ENCODE results near the gene FAM13A.

Gene FAM13A

DNA sequence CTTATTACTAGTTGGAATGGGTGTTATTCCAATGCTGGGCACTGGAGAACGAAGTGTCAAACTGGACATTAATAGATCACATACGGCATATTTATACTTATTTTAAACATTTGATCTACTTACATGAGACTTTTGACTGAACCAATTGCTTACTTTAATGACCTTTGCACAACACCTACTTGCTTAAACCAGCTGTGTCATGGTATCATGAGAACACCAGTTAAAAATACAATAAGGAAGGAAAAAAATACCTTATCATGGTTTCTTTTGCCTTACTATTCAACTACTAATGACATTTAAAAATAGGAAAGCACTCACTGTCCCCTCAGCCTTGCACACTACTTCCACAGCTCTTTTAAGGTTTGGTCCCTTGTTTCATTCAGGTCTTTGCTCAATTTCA lies 146.9 kb downstream of the FAM13A start:
- TF ChIP-seq ZNF132 (tag by site-specific recombination; IDR thresholded peaks at IDR 0.05; ENCODE audit: borderline replicate concordance), result no peak
- TF ChIP-seq ZNF114 (tag by site-specific recombination; IDR thresholded peaks at IDR 0.05), result no peak
- TF ChIP-seq RBAK (tag by site-specific recombination; IDR thresholded peaks at IDR 0.05), result no peak
- no peak for TF ChIP-seq ZFP3 (tag by site-specific recombination; IDR thresholded peaks at IDR 0.05; ENCODE audit: low read depth)
- TF ChIP-seq ZNF391 (tag by site-specific recombination; IDR thresholded peaks at IDR 0.05; ENCODE audit: borderline replicate concordance, low read depth), result no peak
- TF ChIP-seq, protein P1, sequence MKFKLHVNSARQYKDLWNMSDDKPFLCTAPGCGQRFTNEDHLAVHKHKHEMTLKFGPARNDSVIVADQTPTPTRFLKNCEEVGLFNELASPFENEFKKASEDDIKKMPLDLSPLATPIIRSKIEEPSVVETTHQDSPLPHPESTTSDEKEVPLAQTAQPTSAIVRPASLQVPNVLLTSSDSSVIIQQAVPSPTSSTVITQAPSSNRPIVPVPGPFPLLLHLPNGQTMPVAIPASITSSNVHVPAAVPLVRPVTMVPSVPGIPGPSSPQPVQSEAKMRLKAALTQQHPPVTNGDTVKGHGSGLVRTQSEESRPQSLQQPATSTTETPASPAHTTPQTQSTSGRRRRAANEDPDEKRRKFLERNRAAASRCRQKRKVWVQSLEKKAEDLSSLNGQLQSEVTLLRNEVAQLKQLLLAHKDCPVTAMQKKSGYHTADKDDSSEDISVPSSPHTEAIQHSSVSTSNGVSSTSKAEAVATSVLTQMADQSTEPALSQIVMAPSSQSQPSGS (tag by site-specific recombination; IDR thresholded peaks at IDR 0.05; ENCODE audit: low read depth), result no peak
- TF ChIP-seq, protein P2, sequence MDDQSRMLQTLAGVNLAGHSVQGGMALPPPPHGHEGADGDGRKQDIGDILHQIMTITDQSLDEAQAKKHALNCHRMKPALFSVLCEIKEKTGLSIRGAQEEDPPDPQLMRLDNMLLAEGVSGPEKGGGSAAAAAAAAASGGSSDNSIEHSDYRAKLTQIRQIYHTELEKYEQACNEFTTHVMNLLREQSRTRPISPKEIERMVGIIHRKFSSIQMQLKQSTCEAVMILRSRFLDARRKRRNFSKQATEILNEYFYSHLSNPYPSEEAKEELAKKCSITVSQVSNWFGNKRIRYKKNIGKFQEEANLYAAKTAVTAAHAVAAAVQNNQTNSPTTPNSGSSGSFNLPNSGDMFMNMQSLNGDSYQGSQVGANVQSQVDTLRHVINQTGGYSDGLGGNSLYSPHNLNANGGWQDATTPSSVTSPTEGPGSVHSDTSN (CRISPR knock-in tag; IDR thresholded peaks at IDR 0.05), result no peak
- TF ChIP-seq ZSCAN16 (tag by site-specific recombination; IDR thresholded peaks at IDR 0.05), result no peak
- no peak for TF ChIP-seq ZNF514 (tag by site-specific recombination; IDR thresholded peaks at IDR 0.05)
- no peak for TF ChIP-seq ZFP41 (tag by site-specific recombination; IDR thresholded peaks at IDR 0.05; ENCODE audit: borderline replicate concordance)
- TF ChIP-seq, protein P3, sequence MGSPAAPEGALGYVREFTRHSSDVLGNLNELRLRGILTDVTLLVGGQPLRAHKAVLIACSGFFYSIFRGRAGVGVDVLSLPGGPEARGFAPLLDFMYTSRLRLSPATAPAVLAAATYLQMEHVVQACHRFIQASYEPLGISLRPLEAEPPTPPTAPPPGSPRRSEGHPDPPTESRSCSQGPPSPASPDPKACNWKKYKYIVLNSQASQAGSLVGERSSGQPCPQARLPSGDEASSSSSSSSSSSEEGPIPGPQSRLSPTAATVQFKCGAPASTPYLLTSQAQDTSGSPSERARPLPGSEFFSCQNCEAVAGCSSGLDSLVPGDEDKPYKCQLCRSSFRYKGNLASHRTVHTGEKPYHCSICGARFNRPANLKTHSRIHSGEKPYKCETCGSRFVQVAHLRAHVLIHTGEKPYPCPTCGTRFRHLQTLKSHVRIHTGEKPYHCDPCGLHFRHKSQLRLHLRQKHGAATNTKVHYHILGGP (tag by site-specific recombination; IDR thresholded peaks at IDR 0.05), result no peak
- TF ChIP-seq SETDB1 (IDR thresholded peaks at IDR 0.05; ENCODE audit: insufficient read length, low read length), result no peak
- no peak for TF ChIP-seq ZBTB17 (tag by site-specific recombination; IDR thresholded peaks at IDR 0.05)
- TF ChIP-seq ZNF692 (tag by site-specific recombination; IDR thresholded peaks at IDR 0.05), result no peak
- TF ChIP-seq AEBP2 (tag by site-specific recombination; IDR thresholded peaks at IDR 0.05; ENCODE audit: borderline replicate concordance), result no peak
- TF ChIP-seq ZNF169 (tag by site-specific recombination; IDR thresholded peaks at IDR 0.05), result no peak
- TF ChIP-seq KLF7 (tag by site-specific recombination; IDR thresholded peaks at IDR 0.05; ENCODE audit: borderline replicate concordance), result no peak
- TF ChIP-seq PRDM1 (tag by site-specific recombination; IDR thresholded peaks at IDR 0.05), result no peak
- no peak for TF ChIP-seq ZNF19 (tag by site-specific recombination; IDR thresholded peaks at IDR 0.05; ENCODE audit: low read depth)
- no peak for TF ChIP-seq GLIS2 (tag by site-specific recombination; IDR thresholded peaks at IDR 0.05)
- H3K27ac ChIP-seq (ENCODE audit: extremely low read depth, low read depth, low read length), result no peak overlapping the region
- ChIA-PET CTCF (interaction anchor here (0.6 kb wide), 1 partner anchor 35 kb away, joined by 3 read pairs; no protein-coding TSS in a partner anchor), POLR2A (no interaction called here)
- no peaks in the 10 kb centered on the region for H3K36me3 ChIP-seq (ENCODE audit: control insufficient read depth in 2 of 2, insufficient read depth in 1 of 2, low read length in 2 of 2)
- no peak overlapping the region for H3K4me3 ChIP-seq (ENCODE audit: low read depth, low read length)
- H3K9me3 ChIP-seq (ENCODE audit: control insufficient read depth, insufficient read depth, low read depth, low read length), result no peaks in the 10 kb centered on the region
- H3K4me1 ChIP-seq (ENCODE audit: control insufficient read depth, insufficient read depth, low read length), result no peaks in the 10 kb centered on the region
